HG02943 (cell line): ENCODE data around the gene CDH11.

Source experiments
- ATAC-seq: cut with Tn5 transposase; IDR thresholded peaks from one replicate; pipeline ENCODE4 v1.9.1; 2021; ENCODE audit warnings: mild to moderate bottlenecking, low read depth, moderate library complexity; ENCODE audit not compliant: unreplicated experiment

CDH11 gene

DNA sequence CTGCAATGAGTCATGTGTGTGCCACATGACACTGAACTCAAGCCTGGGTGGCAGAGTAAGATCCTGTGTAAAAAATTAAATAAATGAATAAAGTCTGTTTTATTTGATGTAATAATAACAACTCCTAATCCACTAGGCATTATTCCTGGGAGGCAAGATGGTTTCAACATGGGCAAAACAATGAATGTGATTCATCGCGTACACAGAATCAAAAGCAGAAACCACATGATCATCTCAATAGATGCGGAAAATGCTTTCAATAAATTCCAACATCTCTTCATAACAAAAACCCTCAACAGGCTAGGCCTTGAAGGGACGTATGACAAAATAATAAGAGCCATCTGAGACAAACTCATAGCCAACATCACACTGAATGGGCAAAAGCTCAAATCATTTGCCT lies 195.4 kb downstream of the CDH11 start:
- no peak for ATAC-seq

DNA sequence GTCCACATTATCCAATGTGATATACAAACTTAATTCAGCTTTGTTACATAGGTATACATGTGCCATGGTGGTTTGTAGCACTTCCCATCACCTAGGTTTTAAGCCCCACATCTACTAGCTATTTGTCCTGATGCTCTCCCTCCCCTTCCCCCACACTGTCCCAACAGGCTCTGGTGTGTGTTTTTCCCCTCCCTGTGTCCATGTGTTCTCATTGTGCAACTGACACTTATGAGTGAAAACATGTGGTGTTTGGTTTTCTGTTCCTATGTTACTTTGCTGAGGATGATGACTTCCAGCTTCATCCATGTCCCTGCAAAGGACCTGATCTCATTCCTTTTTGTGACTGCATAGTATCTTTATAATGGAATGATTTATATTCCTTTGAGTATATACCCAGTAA lies 196.7 kb downstream of the CDH11 start:
- ATAC-seq, result no peak

DNA sequence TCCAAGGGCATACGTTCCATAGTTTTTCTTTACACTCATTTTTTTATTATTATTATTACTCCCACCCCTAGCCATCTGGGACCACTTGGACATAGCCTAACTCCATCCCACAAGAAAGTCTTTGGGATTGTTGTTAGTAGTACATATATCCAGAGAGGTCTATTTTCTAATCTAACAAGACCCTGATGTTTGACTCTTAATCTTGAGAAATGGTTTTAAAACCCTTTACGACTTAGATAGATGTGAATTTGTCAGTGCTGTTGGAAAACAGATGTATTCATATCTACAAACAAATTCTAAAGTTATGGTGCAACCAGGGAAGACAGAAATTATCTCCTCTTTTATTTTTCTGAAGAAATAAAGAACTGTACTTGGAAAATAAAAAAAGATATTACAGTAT lies 197.8 kb downstream of the CDH11 start:
- ATAC-seq, result no peak

DNA sequence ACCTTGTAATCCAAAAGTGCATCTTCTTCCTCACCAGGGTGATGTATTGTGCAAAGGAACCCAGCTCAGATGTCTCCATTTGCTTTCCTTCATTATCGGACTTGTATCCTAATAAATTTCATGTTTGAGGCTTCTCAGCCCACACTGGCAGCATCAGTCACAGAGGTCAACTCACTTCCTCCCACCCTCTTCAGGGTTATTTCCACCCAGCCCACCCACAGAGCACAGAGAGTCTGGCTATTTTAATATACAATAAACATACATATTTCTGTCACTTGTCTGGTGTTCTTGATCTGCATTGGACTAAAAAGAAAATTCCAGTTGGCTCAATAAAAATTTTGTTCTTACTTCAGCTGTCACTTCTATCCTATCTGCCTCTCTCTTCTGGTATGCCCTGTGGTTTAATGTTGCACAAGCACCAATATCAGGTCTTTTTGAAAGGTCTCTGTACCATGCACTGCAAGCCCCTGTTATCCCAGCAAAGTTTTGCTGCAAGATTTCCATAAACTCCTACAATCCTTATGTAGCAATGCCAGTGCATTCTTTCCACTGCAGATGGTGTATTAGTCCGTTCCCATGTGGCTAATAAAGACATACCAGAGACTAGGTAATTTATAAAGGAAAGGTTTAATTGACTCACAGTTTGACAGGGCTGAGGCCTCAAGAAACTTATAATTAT lies 201.8 kb downstream of the CDH11 start:
- no peak for ATAC-seq

DNA sequence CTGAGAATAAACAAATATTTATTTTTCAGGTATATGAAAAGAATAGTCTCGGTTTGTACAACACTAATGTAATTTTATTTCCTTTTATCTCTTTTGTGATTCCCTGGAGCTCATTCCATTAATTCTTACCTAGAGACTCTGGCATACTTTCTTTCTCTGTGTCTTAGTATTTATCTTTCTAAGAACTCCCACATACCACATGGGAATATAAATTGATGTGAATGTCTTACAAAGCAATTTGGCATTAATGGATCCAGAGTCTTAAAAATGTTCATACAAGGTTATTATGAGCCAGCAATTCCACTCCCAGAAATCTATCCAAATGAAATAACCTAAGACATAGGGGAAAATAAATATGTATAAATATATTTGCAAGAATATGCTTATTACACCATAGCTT lies 202.7 kb downstream of the CDH11 start:
- no peak for ATAC-seq

DNA sequence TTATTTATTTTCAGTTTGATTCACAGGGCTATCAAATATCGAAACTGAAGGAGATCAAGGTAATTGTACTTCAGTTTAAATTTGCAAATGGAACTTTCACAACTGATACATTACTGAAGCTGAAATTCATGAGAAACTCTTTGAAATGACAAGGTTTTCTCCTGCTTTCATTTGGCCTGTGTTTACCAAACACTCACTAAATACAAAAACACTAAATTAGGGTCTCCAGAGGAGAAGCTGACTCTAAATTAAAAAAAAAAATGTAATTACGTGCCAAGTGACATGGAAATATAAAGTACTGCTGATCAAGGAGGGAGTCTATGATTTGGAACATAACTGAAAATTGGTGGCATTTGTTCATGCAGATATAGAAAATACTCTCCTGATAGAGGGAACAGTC lies 205.8 kb downstream of the CDH11 start:
- ATAC-seq, result no peak

DNA sequence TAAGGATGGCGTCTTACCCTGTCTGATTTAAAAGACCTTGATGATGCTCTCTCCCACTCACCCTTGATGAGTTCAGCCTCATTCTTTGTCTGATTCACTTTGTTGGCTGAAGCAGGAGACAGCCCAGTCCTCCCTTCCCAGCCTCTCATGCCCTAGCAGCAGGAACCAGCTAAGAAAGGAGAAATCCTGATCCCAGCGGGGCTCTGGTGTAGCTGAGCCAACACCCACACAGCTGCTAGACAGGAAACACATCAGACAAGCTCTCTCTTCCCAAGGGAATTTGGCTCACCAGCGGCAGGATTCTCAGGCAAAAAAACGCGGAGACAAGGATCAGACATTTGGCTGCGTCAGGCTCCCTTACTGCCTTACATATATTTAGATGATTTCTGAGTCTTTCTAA lies 211.5 kb downstream of the CDH11 start:
- no peak for ATAC-seq

DNA sequence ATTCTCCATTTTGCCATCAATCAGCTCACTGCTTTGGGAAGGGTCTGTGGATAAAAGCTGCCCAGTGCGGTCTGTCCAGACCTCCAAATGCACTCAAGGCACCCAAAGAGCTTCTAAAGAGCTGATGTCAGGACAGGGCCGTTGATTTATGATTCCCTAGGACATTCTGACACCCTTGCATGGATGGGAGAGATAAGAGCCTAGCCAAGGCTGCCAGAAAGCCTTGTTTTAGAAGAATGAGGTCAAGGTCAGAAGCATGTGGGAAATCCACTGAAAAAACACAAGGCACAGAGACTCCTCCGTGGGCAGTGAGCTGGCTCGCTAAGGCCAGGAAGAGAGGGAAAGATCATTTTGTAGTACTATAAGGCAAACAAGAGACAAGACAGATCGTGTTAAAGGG lies 214.0 kb downstream of the CDH11 start:
- ATAC-seq, result no peak

DNA sequence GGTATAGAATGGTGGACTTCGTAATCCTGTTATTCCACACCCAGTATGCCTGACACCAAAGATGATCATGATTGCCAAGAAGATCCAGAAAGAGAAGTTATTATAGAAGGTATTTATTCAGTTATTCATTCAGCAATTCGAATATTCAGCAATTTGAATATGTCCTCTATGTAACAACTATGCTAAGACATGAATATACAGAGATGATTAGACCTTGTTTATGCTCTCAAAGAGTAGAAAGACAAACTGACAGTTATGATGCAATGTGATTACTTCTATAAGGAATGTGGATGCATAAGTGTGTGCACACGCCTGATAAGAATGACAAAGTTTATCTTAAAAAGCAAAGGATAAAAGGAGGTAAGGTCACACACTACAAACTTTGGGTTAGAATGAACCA lies 218.1 kb downstream of the CDH11 start:
- ATAC-seq, result no peak

DNA sequence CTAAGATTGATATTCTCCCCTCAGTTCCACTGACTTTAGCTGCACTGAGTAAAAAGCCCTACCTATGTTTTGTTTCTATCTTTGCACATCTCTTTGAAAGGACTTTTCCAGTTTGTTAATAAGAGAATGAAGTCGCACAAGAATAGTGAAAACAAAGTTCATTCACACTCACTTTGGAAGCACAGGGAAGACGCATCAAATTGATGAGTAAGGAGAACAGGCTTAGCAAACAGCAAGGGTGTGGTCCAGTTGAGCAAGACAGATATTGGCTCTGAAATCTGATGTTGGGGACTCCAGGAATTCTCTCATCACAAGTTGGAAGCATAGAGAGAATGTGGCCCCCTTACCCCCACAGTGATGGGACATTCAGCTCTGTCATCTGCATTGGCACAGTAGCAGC lies 221.3 kb downstream of the CDH11 start:
- no peak for ATAC-seq

DNA sequence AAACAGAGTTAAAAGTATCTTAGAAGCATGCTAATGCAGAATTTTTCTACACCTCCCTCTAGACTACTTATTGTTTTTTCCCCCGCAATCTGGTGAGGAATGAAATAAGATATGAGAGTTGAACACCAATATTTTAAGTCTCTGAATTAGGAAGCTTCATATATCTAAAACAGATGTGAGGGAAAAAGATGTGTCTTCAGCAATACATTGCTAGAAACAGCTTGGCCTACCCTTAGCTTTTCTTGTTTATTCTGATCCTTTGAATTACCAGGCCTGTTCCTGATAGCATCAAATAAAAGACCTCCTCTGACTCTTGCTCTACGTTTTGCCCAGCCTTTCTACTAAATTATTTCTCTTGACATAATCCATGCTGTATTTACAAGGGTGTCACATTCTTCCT lies 221.8 kb downstream of the CDH11 start:
- ATAC-seq, result no peak

DNA sequence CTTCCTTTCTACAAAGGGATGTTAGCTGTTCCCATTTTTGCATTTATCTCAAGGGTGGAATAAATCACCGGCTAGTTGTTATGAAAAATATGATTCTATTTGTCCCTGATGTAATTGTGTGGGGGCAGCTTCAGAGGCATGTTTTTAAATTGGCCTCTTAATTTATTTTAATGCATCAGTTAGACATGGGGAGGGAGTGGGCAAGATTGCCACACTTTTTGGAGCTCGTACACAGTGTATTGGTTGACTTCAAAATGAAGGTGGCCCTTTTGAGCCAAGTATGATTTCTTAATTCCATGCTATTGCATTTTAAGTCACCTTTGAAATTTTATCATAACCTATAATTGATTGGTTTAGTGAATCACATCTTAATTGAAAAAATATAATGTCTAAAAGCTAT lies 223.7 kb downstream of the CDH11 start:
- ATAC-seq, result no peak
